GM20000 (cell line): ENCODE results near the gene FAM180A.

Source experiments
- DNase-seq: peaks from one replicate; pipeline ENCODE4 v3.0.0; 2012; ENCODE audit warnings: low spot score
- TF ChIP-seq, protein P1 (sequence below): IDR thresholded peaks from 2 replicates; pipeline ENCODE4 v1.5.1; 2012; ENCODE audit warnings: mild to moderate bottlenecking, control low read depth; ENCODE audit errors: extremely low read depth, missing control alignments

FAM180A gene

DNA sequence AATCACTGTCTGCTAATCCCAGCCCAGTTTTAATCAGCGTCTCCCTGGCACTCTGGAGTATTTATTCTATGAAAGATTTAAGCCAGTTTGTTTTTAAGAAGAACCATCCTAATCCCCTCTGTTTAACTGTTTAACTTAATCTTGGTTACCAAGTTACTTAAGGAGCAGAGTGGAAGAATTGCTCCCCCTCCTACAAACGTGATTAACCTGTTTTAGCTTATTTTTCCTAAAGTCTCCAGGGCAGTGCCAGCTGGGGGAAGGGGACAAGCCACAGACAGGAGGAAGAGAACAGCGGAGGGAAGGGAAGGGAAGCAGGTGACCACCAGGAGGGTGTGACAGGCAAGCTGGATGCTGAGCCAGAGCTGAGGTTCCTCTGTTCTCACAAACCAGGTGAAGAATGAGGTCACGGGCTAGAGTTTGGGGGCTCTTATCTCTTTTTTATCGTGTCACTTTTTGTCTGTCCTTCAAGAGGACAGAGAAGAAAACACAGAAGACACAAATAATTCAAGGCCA, 22.3 kb downstream of the FAM180A start:
- DNase-seq: no peak
- TF ChIP-seq, protein P1, sequence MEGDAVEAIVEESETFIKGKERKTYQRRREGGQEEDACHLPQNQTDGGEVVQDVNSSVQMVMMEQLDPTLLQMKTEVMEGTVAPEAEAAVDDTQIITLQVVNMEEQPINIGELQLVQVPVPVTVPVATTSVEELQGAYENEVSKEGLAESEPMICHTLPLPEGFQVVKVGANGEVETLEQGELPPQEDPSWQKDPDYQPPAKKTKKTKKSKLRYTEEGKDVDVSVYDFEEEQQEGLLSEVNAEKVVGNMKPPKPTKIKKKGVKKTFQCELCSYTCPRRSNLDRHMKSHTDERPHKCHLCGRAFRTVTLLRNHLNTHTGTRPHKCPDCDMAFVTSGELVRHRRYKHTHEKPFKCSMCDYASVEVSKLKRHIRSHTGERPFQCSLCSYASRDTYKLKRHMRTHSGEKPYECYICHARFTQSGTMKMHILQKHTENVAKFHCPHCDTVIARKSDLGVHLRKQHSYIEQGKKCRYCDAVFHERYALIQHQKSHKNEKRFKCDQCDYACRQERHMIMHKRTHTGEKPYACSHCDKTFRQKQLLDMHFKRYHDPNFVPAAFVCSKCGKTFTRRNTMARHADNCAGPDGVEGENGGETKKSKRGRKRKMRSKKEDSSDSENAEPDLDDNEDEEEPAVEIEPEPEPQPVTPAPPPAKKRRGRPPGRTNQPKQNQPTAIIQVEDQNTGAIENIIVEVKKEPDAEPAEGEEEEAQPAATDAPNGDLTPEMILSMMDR: no peak

DNA sequence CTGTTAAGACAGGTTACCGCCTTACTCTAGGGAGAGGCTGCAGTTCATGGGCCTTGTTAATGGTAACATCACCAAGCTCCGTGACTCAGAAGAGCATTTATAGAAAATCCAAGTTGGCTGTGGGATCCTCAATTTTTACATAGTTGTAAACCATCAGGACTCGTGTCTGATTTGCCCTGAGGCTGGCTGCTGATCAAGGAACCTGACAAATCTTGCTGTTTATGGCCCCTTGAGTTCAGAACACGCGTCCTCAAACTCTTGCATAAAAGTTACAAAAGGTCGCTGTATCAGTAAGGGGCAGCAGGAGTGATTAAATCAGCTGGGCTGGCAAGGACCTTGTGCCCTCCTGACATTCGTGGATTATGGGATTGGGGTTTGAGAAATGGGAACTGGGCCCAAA, 25.2 kb downstream of the FAM180A start:
- DNase-seq: no peak
- TF ChIP-seq, protein P1: no peak

DNA sequence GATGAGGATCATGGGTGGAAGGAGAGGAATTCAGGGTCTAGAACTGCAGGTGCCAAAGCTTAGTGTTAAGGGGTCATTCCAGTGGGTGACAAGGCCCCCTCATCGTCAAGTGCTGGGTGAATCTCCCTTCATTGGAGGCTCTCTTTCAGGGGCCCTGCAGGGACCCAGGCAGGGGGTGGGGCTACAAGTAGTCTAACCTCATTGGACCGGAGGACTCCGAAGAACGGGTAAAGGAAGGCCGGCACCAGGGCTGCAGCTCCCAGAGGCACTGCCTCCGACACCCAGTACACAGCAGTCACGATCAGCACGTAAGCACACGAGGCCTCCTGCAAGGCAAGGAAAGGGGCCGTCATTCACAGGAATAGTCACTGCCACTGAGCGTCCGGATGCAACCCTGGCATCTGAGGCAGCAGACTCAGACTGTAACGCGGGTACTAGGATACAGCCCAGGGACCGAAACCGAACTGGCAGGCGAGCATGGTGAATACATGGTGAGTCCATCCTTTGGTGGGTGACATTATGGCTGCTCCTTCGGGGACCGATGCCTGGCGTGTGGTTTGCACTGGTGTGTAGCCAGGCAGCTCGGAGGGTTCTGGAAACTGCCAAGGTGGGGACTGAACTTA, 27.3 kb downstream of the FAM180A start:
- TF ChIP-seq, protein P1: no peak
- DNase-seq: no peak

DNA sequence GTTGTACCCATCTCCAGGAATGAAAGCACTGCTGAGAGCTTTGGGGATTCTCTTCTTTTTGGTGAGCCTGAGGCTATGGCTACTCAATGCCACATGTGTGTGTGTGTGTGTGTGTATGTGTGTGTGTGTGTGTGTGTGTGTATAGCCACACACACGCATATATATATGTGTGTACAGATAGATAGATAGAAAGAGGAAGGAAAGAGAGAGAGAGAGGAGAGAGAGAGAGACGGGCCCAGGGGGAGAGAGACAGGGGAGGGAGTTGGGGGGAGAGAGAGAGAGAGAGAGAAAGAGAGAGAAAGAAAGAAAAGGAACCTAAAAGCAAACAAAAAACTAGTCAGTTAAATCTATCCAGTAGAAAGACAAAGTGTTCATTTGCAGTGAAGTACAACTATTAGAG, 28.9 kb downstream of the FAM180A start:
- TF ChIP-seq, protein P1: no peak
- no peak for DNase-seq

DNA sequence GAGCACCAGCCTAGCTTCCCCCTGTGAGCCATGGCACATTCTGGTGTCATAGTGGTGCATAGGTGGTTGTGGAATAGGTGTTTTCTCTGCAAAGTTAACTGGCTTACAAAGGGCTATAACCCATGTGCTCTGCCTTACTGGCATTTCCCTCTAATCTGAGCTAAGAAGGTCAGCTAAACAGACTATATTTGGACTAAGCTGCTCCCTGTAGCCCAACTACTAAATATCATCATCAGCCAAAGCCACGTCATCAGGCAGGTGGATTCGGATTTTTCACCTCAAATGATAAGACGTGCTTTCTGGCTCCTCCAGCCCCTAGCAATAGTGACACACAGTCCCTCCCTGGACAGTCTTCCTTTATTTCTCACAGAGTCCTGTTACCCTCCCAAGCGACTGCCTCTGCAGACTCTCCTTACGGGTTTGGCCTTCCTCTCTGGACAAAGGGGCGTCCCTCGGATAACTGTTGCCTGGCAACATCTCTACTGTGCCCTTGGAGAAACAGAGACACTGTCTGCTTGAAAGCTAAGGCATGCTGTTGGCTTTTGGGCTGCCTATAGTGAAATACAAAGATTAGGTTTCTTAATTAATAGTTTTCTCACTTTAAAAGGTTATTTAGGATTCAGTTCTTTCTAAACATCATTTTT, 29.7 kb downstream of the FAM180A start:
- TF ChIP-seq, protein P1: no peak
- no peak for DNase-seq

DNA sequence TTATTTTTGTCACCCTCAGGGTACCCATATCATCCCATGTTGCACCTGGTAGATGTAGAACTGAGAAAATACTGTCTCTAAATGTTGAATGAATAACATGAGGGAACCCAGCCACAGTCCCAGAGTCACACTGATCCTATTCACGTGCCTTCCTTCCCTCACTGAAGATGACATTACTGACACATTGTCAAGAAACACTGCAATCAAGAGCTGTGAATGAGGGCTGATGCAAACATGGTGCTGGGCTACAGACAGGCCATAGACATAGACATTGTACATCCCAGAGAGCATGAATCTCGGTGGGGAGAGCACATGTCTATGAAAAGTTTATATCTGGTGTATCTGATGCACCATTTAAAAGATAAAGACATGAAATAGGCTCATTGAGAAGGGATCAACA, 30.4 kb downstream of the FAM180A start:
- DNase-seq: no peak
- TF ChIP-seq, protein P1: no peak

DNA sequence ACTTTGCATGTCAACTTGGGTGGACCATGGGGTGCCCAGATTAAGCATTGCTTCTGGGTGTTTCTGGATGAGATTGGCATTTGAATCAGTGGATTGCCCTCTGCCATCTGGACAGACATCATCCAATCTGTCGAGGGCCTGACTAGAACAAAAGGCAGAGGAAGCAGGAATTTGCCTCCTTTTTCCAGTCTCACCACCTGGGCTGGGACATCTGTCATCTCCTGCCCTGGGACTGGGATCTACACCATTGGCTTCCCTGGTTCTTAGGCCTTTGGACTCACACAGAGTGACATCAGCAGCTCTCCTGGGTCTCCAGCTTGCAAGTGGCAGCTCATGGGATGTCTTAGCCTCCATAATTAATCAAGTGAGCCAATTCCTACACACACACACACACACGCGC, 30.9 kb downstream of the FAM180A start:
- no peak for DNase-seq

More for the DNA sequence above, 30.9 kb downstream of the FAM180A start:
- TF ChIP-seq, protein P1: no peak
